ENCODE measurements around the gene DDT. TPM values are rescaled to one million over a fixed set of nuclear protein-coding genes. Genes with fewer than 3 reads are reported as not detected.
"Not testable (repeated sequence)": the region's sequence is repeated elsewhere in the genome, so short reads cannot be mapped to it uniquely, and the experiment has no call there.

Gene DDT
- total RNA-seq, 1 donor from 2014 or later, result 366 TPM

DNA sequence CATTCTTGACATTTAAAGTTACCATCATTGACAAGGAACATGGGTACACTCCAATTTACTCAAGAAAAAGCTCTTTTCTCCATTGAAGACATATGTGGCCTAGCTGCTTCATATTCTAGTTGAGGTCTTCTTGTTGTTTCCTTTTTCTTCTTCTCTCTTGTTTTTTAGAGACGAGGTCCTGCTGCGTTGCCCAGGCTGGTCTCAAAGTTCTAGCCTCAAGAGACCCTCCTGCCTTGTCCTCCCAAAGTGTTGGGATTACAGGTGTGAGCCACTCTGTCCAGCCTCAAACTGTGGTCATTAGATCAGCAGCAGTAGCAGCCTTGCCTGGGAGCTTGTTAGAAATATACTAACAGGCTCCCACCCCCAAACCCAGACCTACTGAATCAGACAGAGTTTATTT is 18.8 kb upstream of the DDT start:
- DNase-seq (ENCODE audit: low spot score); ATAC-seq: not testable (repeated sequence)

- DNase-seq (ENCODE audit: low spot score); ATAC-seq: not testable (repeated sequence)
Measured at GRCh38 chr22:23989583-23990244, 15.5 kb upstream of the DDT start.

DNA sequence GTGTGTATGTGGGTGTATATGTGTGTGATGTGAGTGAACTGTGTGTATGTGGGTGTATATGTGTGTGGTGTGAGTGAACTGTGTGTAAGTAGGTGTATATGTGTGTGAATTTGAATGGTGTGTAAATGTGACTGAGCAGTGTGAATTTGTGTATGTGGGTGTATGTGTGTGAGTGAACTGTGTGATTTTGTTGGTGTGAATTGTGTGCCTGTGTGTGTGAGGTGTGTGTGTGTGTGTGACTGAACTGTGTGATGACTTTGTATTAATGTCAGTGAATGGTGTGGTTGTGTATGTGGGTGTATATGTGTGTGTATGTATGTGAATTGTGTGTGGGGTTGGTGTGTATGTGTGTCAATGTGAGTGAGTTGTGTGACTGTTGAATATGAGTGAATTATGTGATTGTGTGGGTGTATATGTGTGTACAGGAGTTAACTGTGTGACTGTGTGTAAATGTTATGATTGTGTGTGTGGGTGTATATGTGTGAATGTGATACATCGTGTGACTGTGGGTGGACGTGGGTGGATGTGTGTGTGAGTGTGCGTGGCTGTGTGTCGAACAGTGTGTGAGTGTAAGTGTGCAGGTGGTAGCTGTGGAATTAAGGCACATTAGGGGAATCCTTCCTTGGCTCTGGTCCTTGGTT is 12.4 kb upstream of the DDT start:
- ATAC-seq; DNase-seq (ENCODE audit: low spot score): not testable (repeated sequence)

DNA sequence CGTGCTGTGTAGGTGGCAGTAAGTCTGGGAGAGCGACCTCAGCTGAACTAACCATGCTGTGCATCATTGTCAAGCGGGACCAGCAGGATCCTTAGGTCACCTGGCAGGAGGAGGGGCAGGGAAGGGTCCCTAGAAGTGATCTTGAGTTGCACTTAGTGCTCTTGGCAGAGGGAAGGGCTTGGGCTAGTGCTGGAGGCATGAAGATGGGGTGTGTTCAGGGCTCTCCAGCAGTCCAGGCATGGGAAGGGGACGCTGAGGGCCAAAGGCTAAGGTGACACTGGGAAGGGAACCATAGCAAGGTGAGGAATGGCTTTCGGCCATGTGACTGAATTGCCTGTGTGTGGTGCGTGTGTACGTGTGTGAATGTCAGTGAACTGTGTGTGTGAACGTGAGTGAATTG is 11.8 kb upstream of the DDT start:
- not testable (repeated sequence) for ATAC-seq; DNase-seq (ENCODE audit: low spot score)

DNA sequence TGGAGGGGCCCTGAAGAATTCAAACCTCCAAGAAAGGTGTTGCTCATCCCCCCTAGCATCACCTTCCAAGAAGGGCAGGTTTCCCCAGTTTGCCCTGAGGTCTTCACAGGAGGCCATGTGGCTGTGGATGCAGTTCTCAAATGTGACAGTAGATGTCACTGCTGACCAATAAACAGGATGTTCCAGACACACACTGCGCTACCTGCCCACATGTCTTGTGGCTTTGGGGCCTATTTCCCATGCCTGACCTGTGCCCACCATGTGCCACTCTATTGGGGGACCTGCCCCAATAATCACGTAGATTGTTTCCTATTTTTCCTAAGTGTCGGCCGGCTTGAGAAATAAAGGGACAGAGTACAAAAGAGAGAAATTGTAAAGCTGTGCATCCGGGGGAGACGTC is 10.2 kb upstream of the DDT start:
- no peak for DNase-seq (ENCODE audit: low spot score)
- no peak for ATAC-seq

DNA sequence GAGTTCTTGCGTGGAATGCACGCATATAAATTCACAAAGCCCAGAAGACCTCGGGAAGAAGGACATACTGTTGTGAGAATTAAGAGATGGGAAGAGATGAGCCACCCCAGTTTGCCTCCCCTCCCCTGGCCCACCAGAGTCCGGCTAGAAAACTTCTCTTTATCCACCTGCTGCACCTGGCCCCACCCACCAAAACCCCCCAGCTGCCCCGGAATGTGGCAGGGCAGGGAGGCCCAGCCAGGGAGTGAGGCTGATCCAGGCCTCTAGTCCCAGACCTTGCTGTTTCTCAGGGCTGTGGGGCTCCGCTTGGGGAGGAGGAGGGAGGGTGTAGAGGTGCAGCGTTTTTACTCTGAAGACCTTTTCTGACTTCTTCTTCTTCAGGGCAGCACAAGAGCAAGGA is 6.3 kb upstream of the DDT start:
- ATAC-seq; DNase-seq (ENCODE audit: low spot score): not testable (repeated sequence)

GRCh38 chr22:23979557-23980240 is 5.5 kb upstream of the DDT start, which contains the start of gene GSTT2:
TSS of gene GSTT2 (plus strand) at chr22:23980134.
- not testable (repeated sequence) for DNase-seq (ENCODE audit: low spot score)
- ATAC-seq, result peak; percentile 93

GRCh38 chr22:23977304-23977703 is 3.1 kb upstream of the DDT start:
- DNase-seq (ENCODE audit: low spot score); ATAC-seq: not testable (repeated sequence)

GRCh38 chr22:23974836-23975352 is 653 bp upstream of the DDT start:
- not testable (repeated sequence) for DNase-seq (ENCODE audit: low spot score)
- ATAC-seq, result peak; percentile 63

GRCh38 chr22:23971927-23972326 is 2.3 kb downstream of the DDT start:
- not testable (repeated sequence) for DNase-seq (ENCODE audit: low spot score); ATAC-seq

DNA sequence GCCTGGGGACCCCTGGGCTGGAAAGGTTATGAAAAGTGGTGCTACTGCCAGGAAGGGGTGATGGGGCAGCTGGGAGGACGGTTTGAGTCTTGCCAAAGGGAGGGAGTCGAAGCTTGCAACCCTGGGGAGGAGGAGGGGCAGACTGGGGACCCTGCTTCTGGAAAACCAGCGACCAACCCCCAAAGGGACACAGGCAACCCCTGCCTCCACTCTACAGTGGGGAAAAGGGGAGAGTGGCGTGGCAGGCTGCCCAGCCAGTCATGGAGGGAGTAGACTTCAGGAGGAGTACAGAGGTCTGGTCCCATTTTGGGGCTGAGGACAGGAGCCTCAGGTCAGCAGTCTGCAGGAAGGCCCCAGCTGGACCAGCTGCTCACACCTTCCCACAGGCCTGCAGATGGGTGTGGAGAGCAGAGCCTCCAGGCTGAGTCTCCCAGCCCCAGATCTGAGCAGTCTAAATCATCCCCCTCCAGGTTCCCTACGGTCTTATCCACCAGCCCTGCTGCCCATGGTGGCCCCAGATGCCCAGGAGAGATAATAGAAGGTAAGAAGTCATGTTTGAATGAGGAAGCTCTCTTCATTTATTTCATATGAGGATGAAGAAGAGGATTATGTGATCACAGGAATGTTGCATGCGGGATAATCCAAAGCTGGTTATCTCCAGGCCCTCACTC is 3.3 kb downstream of the DDT start:
- ATAC-seq (no peak), DNase-seq (ENCODE audit: low spot score) (no peak)

DNA sequence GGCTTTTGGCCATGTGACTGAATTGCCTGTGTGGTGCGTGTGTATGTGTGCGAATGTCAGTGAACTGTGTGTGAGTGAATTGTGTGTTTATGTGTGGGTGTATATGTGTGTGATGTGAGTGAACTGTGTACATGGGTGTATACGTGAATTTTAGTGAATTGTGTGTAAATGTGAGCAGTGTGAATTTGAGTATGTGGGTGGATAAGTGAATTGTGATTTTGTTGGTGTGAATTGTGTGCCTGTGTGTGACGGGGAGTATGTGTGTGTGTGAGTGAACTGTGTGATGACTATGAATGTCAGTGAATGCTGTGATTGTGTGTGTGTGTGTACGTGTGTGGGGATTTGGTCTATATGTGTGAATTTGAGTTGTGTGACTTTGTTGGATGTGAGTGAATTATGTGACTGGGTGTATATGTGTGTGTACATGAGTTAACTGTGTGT is 4.0 kb downstream of the DDT start:
- ATAC-seq, result no peak
- no peak for DNase-seq (ENCODE audit: low spot score)

DNA sequence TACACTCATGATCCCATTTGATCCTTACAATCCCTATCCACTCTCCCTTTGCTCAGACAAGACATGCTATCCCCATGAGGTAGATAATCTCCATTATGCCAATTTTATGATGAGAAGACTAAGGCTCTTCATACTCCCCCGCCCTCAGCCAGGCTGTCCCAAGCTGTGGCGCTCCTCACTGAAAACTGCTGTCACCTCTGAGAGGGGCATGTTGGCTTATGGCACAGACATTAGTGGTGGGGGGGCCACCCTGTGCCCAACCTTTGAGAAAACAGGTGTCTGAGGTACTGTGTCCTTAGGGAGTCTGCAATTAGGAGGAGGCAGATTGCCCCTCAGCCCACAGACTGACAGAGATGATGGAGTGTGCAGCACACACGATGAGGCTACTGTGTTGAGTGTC is 5.2 kb downstream of the DDT start:
- no peak for DNase-seq (ENCODE audit: low spot score)

DNA sequence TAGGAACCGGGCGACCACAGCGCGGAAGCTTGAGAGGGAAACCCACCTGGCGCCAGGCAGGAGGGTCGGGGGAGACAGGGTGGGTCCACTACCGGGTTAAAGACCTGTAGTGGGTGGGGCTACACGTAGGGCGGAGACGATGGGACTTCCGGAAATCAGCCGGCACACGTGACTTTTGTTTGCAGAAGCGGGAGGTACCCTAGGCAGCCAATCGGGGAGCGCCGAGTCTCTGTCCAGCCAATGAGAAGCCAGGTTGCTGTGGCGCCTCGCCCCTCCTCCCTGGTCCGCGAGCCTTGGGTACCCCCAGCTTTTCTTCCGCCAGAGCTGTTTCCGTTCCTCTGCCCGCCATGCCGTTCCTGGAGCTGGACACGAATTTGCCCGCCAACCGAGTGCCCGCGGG is 7.7 kb downstream of the DDT start, which contains the start of gene DDTL:
Gene DDTL, plus strand, starts transcription at position 321 of the 400 bp plus-strand sequence. Its CDS starts 27 bp downstream, at position 348.
- peak; percentile 91 for ATAC-seq
- not testable (repeated sequence) for DNase-seq (ENCODE audit: low spot score)

More for the DNA sequence above, 5.2 kb downstream of the DDT start:
- ATAC-seq, result no peak

- ATAC-seq, result peak; percentile 60
- not testable (repeated sequence) for DNase-seq (ENCODE audit: low spot score)
Measured at GRCh38 chr22:23966094-23966493, 8.1 kb downstream of the DDT start.

GRCh38 chr22:23961084-23961771 is 13.0 kb downstream of the DDT start, which contains the start of gene GSTT2B:
TSS of gene GSTT2B (minus strand) at chr22:23961195. CDS start at chr22:23961131, 64 bp downstream.
- peak; percentile 89 for ATAC-seq
- DNase-seq (ENCODE audit: low spot score), result not testable (repeated sequence)

GRCh38 chr22:23956301-23956900 is 17.8 kb downstream of the DDT start:
- peak; percentile 75 for DNase-seq (ENCODE audit: low spot score)
- ATAC-seq, result peak; percentile 82

- DNase-seq (ENCODE audit: low spot score); ATAC-seq: not testable (repeated sequence)
Measured at GRCh38 chr22:23955886-23956285, 18.4 kb downstream of the DDT start.

DNA sequence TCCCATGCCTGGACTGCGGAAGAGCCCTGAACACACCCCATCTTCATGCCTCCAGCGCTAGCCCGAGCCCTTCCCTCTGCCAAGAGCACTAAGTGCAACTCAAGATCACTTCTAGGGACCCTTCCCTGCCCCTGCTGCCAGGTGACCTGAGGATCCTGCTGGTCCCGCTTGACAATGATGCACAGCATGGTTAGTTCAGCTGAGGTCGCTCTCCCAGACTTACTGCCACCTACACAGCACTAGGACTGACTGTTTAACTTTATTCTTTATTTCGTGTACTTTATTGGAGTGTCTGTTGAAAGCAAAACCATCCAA is 19.3 kb downstream of the DDT start:
- not testable (repeated sequence) for DNase-seq (ENCODE audit: low spot score); ATAC-seq
